GM19240 (cell line): Measurements from ENCODE around the gene AHCYL2.
"Not testable (repeated sequence)": the region's sequence is repeated elsewhere in the genome, so short reads cannot be mapped to it uniquely, and the experiment has no call there.

Experiments
- DNase-seq: peaks from one replicate; pipeline ENCODE4 v3.0.0; 2011; ENCODE audit warnings: low spot score; ENCODE audit not compliant: insufficient read length

The AHCYL2 gene

DNA sequence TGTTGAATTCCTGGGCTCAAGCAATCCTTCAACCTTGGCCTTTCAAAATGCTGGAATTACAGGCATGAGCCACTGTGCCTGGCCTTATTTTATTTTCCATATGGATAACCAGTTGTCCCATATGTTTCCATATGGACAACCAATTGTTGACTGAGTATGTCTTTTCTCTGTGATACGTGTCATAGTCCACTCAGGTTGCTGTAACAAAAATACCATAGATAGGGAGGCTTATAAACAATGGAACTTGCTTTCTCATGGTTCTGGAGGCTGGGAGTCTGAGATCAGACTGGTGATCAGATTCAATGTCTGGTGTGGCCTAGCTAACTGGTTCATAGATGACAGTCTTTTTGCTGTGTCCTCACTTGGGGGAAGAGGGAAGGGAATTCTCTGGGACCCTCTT is 19.4 kb downstream of the AHCYL2 start:
- DNase-seq, result no peak

DNA sequence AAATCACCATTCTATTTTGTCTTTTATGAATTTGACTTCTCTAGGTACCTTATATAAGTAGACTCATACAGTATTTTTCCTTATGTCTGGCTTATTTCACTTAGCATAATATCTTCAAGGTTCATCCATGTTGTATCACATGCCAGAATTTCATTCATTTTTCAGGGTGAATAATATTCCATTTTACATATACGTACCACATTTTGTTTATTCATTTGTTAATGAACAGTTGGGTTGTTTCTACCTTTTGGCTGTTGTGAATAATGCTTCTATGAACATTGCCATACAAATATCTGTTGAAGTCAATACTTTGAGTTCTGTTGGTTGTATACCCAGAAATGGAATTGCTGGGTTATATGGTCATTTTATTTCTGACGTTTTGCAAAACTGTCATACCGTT is 20.7 kb downstream of the AHCYL2 start:
- no peak for DNase-seq

DNA sequence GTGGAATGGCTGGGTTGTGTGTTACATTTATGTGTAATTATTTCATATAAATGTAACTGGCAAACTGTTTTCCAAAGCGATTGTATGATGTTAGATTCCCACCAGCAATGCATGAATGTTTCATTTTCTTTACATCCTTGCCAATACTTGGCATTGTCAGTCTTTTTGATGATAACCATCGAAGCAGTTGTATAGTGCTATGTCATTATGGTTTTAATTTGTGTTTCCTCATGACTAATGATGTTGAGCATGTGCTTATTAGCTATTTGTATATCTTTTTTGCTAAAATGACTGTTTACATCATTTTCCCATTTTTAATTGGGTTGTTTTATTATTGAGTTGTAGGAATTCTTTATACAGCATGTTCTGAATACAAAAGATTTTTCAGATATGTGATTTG is 22.3 kb downstream of the AHCYL2 start:
- no peak for DNase-seq

DNA sequence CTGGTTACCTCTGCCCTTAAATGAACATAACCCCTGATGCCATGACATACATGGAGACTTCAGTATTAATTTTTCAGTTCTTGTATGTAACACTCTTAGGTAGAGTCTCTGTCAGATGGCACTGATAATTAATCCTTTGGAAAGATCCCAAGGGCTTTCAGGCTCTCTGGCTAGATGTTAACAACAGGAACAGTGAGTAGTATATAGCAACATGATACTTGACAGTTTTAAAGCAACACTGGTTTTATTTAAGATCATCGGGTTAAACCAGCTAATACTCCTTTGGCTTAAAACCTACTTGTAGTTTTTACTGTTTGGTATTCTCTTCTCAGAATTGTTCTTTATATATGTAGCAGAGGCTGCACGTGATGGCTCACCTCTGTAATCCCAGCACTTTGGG is 27.3 kb downstream of the AHCYL2 start:
- DNase-seq, result no peak

DNA sequence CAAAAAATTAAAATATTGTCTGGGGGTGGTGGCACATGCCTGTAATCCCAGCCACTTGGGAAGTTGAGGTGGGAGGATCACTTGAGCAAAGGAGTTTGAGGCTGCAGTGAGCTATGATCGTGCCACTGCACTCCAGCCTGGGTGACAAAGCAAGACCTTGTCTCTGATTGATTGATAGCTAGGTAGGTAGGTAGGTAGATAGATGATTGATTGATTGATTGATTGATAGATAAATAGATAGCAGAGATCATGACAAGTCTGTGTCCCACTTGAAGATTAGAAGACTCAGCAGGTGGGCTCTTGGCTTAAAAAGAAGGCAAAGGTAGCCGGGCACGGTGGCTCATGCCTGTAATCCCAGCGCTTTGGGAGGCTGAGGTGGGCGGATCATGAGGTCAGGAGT is 27.8 kb downstream of the AHCYL2 start:
- not testable (repeated sequence) for DNase-seq

DNA sequence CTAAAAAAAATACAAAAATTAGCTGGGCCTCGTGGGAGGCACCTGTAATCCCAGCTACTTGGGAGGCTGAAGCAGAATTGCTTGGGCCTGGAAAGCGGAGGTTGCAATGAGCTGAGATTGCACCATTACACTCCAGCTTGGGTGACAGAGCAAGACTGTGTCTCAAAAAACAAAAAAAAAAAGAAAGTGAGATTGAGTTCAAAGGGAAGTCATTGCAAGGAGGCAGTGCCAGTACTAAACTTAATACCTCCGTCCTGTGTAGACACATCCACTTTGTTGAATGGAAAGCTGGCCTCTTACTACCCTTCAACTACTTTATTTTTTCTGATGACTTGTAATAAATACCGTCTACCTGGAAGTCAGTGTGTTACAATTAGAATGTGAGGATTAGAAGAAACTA is 31.0 kb downstream of the AHCYL2 start:
- DNase-seq, result no peak

DNA sequence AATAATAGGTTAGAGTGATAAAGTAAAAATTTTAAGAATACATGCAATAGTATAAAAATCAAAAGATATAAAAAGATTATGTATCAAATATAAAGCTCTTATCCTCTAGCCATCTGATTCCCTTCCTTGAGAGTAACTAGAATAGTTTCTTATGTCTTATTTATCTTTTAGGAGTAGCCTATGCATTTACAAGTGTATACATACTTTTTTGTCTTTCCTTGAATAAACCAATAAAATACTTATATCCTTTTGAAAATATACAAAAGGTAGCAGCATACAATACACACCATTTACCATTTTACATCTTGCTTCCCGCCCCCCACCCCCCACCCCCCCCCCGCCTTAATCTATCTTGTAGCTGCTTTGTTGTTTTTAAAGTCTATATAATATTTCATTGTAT is 31.4 kb downstream of the AHCYL2 start:
- DNase-seq, result no peak

DNA sequence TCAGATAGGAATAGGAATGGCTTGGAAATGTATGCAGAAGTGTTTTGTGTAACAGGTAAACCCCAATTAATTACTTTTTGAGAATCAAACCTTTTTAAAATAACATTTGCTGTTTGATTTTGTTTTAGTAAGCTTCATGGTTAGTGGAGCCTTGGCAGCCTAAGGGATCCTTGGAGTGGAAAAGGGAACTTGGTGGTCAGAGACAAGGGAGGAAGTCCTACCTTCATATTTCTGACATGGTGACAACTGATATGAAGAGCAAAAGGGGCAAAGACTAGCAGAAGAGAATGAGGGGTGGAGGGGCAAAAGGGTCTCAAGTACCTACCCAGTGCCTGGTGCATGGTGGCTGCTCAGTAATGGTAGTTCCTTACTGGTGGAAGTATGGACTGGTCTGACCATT is 32.3 kb downstream of the AHCYL2 start:
- no peak for DNase-seq

DNA sequence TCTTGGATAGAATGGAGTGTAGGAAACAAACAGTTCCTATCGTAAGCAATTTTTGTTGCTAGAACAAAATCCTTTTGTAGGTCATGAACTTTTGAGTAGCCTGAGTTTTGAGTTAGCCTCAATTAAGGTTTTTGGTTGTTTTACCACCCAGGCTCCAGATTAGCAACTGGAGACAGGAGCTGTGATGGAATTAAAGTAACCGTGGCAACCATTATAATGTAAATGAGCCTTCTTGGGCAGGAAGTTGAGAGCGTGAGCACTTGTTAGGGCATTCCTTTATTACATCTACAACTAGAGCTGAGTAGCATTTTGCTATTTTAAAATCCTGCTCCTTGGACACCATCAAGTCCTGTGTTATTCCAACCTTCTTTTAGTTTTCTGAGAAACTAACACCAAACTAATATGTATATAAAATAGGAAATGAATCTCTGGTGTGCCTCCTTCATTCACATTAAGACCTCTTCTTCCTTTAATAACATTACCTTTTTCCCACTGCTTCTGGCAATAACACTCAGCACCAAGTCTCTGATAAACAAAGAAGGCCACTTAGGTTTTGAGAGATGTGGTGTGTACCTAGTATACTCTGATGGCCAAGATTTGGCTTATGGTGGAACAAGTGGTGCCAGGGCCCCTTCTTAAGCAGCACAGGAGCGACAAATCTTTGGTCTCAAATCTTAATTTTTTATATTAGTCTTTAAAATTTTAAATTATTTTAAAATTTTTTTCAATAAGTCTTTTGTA is 34.0 kb downstream of the AHCYL2 start:
- DNase-seq, result no peak

DNA sequence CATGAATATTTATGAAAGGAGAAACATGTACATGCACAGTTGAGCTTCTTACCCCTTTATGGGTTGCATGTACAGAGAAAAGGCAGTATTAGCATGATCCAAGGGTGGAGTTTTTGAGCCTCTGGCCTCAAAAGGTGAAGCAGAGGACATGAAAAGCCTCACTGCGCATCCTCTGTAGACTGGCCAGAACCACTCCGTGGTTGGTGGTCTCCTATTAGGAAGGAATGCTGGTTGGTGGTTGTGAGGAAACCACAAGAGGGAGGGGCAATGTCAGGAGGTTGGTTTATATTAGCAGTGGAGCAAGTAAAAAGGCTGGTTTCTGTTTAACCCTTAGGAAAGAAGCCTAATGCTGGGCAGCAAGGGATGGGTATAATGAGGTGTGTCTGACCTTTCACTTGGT is 37.5 kb downstream of the AHCYL2 start:
- no peak for DNase-seq

DNA sequence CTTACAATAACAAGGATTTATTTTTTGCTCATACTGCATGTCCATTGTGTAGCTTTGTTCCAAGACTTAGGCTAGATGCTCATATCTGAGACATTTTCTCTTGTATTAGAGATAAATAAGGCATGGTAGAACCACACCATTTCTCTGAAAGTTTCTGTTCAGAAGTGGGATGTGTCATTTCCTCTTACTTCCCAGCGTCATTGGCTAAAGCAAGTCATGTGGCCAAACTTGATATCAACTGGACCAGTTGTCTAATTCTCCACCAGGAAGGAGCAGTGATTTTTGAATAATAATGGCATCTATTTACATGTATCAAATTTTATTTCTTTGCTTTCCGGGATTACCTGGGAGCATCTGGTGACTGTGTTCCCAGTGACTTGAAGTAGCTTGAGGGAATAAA is 38.3 kb downstream of the AHCYL2 start:
- DNase-seq, result no peak

DNA sequence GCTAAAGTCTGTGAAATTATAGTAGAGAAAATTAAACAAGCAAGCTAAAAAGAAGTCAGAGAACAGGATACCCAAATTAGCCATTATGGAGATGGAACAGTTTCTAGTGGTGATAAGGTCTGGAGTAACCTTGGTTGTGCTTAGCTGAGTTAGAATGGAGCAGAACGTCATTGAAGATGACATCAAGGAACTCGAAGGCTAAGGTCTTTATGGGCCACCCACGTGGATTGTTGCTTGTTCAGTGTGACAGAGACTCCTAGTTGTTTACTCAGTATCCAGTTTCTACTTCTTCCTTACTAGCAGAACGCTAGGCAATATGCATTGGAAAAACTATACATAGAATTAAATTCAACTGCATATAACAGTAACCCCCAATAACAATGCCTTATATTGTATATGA is 39.7 kb downstream of the AHCYL2 start:
- no peak for DNase-seq

DNA sequence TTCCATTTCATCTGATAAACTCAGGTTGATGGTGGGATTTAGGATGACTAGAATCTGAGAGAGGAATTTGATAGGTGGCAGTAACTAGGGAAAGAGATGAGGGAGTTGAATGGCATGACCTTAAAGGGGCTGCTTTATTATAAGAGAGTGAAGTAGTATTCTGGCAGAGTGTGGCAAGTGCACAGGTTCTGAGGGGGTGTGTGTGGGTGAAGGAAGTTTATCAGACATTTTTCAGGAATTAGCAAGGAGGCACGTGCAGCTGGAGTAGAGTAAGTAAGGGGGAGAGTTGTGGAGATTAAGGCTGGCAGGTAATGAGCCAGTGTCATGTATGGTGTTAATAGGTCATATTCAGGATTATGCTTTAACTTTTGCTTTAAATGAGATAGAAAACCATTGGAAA is 40.5 kb downstream of the AHCYL2 start:
- DNase-seq, result no peak

DNA sequence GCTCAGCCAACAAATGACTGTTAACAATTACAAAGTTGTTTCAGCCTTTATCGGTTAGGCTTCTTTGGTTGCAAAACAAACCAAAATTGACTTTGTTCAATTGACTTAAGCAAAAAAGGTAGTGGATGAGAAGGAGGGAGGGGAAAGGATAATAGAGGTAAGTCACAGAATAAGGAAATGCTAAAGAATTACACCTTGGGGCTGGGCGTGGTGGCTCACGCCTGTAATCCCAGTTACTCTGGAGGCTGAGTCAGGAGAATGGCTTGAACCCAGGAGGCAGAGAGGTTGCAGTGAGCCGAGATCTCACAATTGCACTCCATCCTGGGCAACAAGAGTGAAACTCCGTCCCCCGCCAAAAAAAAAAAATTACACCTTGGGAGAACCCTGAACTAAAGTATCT is 41.4 kb downstream of the AHCYL2 start:
- no peak for DNase-seq

DNA sequence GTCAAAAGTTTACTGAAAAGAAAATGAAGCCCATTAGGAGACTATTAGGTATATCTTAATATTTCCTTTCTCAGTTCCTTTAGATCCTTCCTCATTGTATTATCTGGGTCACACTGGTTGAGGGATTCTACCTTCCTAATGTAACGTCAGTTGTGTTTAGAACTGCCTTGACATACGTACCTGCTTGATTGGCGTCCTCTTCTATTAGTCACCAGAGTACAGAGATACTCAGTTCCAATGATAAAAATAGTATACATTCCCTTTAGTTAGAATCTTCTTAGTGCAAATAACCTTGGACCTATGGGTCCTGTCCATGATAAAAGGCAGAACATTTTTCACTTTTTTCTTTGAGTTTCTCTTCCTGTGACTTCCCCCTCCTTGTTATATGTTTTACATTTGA is 45.2 kb downstream of the AHCYL2 start:
- DNase-seq, result no peak

DNA sequence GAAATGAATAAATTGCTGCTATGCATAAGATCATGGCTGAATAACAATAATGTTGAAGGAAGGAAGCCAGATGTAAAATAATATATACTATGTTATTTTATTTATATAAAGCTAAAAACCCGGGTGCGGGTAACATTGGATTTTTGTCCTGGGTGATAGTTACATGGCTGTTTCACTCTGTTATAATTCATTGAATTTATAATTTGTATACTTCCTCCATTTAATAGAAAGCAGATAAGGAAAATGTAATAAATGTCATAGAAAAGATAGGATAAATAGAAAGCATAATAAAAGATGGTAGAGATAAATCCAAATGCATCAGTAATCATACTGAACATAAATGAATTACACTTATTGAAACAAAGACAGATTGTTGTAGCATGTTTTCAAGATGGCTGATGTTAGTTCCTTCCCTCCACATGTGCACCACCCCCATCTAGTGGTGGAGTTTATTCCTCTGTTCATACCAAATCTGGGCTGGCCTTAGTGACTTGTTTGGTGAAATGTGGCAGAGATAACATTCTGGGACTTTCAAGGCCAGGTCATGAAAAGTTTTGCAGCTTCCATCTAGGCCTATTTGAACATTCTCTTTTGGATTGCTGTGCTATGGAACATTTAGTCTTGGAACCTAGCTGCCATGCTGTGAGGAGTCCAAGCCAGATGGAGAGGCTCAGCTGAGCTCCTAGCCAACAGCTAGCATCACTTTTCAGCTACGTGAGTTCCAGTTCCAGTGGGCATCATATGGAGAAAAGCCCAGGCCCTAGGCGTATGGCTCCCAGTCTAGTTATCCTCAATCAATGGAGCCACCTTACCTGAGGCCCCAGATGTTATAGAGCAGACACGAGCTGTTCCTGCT is 46.9 kb downstream of the AHCYL2 start:
- no peak for DNase-seq

DNA sequence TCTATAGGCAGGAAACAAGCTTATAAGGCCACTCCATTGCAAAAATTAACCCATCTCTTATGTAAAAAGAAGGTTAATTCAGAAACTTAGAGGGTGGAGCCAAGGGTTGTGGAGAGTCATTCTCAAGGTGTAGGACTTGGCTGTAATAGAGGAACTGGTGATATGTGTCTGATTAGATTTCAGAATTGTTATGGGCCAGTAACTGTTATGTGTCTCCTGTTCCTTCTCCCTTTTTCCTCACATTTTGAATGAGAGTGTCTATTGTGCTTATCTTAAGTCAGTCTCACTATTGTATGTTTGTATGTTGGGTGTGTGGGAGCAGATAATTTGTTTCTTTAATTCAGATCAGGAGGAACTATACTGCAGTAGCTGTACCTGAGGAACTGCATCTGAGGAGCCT is 49.1 kb downstream of the AHCYL2 start:
- no peak for DNase-seq

DNA sequence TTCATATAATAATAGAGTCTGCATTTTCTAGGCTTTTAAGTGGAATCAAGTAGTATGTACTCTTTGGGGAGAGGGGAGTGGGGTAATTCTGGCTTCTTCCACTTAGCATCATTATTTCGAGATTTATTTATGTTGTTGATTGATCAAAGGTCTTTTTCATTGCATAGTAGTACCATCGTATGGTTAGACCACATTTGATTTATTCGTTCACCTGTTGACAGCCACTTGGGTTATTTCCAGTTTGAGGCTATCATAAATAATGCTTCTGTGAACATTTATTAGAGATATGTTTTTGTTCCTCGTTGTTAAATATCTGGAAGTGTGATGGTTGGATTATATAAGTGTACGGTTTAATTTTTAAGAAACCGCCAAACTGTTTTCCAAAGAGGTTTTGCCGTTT is 52.8 kb downstream of the AHCYL2 start:
- DNase-seq, result no peak

DNA sequence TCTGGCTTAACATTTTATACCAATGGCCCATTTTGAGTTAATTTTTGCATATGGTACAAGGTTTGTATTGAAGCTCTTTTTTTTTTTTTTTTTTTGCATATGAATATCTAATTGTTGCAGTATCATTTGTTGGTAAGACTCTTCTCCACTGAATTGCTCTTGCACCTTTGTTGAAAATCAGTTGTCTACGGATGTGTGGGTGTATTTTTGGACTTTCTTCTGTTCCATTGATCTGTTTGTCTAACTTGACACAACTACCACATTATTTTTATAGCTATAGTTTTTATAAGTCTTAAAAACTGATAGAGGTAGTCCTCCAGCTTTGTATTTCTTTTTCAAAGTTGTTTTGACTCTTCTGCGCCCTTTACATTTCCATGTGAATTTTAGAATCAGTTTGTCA is 53.9 kb downstream of the AHCYL2 start:
- DNase-seq, result no peak

DNA sequence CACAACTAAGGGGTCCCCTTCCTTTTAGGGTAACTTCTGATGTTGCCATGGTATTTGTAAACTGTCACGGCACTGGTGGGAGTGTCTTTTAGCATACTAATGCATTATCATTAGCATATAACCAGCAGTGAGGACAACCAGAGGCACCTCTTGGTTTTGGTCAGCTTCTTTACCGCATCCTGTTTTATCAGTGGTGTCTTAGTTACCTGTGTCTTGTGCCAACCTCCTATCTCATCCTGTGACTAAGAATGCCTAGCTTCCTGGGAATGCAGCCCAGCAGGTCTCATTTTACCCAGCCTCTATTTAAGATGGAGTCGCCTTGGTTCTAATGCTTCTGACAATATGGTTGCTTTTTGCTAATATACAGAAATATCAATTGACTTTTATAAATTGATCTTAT is 54.9 kb downstream of the AHCYL2 start:
- no peak for DNase-seq

DNA sequence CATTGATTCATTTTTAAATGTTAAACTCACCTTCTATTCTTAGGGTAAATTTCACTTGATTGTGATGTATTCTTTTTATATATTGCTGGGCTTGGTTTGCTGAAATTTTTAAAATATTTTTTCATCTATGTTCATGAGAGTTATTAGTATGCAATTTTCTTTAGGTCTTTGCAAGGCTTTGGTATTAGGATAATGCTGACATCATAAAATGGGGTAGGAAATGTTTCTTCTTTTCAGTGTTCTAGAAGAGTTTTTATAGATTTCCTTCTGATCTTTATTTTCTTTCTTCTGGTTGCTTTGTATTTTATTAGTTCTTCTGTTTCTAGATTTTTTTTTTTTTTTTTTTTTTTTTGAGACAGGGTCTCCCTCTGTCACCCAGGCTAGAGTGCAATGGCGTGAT is 56.3 kb downstream of the AHCYL2 start:
- DNase-seq, result no peak

DNA sequence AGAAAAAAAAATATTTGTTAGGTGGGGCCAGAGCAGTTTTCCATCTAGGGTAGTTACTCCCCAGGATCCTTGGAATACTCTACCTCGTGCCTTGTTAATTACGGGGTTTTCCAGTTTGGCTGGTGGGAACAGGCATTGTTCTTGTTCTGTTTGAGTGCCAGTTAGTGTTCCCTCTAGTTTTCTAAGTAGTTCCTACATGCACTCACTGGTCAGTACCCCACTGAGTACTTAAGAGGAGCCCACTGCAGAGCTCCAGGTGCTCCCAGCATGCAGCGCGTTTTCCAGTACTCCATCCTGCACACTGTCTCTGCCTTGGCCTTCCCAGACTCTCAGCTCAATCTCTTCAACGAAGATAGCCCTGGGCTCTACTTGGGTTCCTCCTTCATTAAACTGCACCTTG is 58.0 kb downstream of the AHCYL2 start:
- no peak for DNase-seq

DNA sequence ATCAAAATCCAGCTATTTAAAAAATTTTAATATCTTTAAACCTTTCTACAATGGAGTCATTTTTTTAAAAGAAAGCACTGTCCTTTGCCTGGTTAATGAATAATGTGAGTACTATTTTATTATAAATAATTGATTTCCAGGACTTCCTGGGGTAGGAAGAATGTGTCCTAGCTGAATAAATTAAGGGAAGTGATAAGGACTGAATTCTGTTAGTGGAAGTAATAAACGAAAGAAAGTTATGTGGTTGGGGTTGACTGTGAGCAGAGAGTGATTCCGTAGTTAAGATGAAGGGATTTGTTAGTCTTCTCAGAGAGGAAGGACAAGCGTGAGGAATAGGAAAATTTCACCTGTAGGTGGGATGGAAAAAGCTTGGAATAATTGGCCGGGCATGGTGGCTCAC is 59.1 kb downstream of the AHCYL2 start:
- DNase-seq, result no peak
